NK-92 treated with Interleukin-12 subunit alpha and Interleukin-12 subunit beta, amount 100 ng/mL, for 24 hours (cell line): ENCODE results near the gene SLC25A48.
"Not testable (repeated sequence)": the region's sequence is repeated elsewhere in the genome, so short reads cannot be mapped to it uniquely, and the experiment has no call there.

Experiments
- DNase-seq: peaks from one replicate; lab custom pipeline; 2025; lab: John Stamatoyannopoulos, UW

SLC25A48 gene

GRCh38 chr5:135857630-135858311 is 23.3 kb downstream of the SLC25A48 start:
- DNase-seq = no peak

- DNase-seq = not testable (repeated sequence)
Measured at GRCh38 chr5:135859186-135859585, 24.7 kb downstream of the SLC25A48 start.

DNA sequence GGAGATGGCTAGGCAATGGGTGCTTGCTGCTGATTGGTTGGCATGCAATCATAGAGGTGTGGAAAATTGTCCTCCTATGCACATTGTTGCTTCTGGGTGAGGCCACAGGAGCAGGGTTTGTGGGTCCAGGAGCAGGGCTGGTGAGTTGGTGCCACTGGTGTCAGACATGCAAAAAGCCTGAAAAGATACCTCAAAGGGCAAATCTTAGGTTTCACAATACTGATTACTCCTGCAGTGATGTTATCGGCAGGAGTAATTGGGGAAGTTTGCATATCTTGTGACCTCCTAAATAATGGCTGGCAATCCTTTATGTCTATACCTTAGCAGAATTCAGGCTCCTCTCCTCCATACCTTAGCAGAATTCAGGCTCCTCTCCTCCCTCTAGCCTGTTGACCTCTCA is 25.2 kb downstream of the SLC25A48 start:
- no peak for DNase-seq

GRCh38 chr5:135861641-135862040 is 27.2 kb downstream of the SLC25A48 start:
- DNase-seq = no peak

DNA sequence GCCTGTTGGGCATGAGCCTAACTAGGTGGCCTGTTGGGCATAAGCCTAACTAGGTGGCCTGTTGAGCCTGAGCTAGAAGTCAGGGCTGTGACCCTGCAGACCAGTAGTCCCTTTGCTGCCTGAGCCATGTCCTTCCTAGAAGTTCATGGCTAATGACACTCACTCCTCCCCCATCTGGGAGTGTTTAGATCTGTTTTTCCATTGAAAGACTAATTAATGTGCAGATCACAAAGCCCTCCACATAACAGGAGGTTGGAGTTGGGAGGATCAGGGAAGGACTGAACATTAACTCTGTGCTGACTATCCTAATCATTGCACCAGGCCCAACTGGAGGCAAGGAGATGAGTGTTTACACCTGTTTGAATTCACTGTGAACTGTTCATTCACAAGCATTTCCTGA is 27.6 kb downstream of the SLC25A48 start:
- no peak for DNase-seq

DNA sequence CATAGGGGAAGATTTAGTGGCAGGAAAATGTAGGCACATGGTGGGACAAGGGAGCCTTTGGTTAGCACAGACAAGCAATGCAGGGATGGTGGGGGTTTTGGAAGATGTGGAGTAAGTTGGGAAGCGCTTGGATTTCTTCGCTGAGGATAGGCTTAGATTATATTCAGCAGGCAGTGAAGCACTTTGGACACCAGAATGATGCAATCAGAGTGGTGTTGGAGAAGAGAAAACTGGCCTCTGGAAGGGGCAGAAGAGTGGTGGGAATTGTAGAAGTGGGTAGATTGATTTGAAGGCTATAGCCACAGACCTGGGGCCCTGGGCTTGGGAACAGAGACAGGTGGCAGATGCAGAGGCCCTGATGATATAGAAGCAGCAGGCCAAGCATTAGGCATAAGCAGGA is 28.3 kb downstream of the SLC25A48 start:
- no peak for DNase-seq

DNA sequence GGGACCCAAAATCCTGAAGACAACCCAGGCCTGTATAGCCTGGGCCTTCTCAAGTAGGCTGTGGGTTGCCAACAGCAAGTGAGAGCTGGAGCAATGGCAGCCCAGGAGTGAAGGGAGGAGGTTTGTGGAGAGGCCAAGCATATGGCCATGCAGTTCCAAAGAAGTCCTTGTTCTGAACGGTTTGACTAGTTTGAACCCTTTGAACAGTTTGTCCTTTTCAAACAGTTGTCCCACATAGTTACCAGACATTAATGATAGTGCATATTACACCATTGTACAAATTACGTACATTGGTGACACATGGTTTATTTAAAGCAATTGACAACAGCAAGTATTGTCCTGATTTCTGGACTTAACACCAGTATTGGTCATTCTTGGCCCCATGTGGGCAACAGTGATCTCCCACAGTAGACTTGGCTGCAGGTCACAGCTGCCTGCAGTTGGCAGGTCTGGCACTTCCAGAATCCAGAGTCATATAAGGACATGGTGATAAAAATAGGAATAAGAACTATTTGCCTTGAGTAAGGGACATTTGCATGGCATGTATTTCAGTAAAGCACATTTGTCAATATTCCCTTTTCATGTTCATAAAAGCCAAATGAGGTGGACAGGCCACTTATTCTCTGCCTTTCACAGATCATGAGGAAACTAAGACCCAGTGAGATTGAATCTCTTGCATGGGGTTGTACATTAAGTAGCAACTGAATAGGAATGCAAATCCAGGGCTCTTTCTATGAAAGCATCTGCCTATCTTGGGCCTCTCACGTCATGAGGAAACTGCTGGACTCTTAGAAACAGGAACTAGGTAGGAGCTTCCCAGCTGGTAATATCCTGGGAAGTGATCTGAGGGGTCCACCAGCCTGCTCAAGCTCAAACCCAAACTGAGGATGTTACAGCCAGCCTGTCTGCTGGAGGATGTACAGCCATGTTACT is 30.3 kb downstream of the SLC25A48 start:
- no peak for DNase-seq

DNA sequence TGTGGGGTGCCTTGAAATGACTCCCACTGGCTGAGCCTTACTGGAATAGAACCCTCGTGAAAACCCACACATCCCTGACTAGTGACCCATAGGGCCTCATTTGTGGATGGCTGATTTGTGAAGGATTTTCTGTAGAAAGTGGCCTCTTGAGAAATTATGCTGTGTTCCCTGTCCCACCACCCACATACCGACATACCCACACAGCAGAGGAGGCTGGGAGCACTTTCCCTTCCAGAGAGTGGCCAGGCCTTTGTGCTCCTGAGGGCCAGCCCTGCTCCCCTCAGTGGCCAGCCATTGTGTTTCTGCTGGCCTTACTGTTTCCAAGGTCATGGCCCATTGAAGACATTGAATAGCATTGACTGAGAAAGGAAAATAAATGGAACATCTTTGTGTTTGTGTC is 31.6 kb downstream of the SLC25A48 start:
- DNase-seq = no peak

GRCh38 chr5:135867599-135867998 is 33.1 kb downstream of the SLC25A48 start:
- no peak for DNase-seq

GRCh38 chr5:135868681-135869080 is 34.2 kb downstream of the SLC25A48 start:
- DNase-seq = no peak

DNA sequence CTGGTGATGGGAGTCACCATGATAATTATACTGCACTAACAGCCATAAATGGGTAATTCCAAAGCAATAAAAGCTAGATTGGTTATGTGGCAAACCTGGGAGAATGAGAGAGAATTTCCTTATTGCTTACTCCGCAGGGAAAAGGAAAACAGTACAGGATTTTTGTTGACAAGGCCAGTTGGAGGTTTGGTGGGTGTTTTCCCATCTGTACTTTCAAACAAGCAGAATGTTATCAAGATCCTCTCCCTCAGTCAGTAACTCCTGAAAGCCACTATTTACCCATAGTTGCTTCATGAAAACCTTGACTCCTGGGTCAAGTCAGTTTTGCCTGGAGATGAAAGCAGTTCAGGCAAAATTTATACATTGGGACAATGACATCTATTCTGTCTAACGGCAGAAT is 34.8 kb downstream of the SLC25A48 start:
- DNase-seq = no peak

DNA sequence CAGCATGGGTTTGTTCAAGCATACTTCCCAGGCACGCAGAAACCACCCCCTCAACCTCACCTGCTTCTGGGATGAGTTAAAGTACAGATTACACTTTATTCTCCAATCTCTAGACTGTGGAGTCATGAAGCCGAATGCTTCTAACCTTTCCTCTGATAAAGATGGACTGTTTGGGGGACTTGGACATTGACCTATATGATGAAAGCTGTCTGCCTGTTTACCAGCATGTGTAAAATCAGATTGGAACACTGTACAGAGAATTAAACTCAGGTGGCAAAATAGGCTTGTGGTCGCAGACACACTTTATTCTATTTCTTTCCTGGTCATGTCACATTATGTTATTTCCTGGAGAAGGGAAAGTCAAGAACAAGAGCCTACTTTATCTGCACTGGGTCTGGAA is 35.5 kb downstream of the SLC25A48 start:
- no peak for DNase-seq

DNA sequence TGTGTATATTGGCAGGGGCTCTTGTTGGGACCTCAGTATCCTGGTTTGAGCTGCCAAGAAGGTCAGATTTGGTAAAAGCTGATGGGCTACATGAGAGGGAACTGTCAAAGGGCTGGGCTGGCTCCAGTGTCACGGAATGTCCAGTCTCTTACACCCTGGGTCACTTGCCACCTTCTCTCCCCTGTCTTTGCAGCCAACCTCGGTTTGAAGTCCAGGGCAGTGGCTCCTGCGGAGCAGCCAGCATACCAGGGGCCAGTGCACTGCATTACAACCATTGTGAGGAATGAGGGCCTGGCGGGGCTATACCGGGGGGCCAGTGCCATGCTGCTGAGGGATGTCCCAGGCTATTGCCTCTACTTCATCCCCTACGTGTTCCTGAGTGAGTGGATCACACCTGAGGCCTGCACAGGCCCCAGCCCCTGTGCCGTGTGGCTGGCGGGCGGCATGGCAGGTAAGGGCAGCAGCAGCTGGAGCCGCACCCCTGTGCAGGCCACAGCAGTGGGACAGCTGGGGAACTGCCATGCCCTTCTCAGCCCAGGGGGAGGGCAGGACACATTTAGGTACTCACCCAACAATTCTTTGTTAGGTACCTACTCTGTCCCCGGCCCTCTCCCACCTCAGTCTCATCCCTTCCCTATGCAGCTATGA is 36.9 kb downstream of the SLC25A48 start:
- DNase-seq = no peak

DNA sequence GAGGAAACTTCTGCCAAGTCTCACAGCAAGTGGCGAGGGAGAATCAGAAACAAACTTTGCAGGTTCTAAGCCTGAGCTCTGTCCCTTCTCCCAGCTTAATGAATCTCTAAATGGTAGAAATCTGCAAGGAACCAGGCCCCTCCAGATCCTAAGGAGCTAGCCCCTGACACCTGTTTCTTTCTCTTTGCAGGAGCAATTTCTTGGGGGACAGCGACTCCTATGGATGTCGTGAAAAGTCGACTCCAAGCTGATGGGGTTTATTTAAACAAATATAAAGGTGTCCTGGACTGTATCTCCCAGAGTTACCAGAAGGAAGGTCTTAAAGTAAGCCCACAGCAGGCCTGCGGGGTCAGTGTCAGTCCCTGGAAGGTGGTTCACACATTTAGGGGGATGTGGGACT is 39.4 kb downstream of the SLC25A48 start:
- no peak for DNase-seq

- DNase-seq = no peak
Measured at GRCh38 chr5:135874461-135874860, 40.0 kb downstream of the SLC25A48 start.

- DNase-seq = no peak
Measured at GRCh38 chr5:135875567-135875966, 41.1 kb downstream of the SLC25A48 start.

- no peak for DNase-seq
Measured at GRCh38 chr5:135876146-135876545, 41.7 kb downstream of the SLC25A48 start.

DNA sequence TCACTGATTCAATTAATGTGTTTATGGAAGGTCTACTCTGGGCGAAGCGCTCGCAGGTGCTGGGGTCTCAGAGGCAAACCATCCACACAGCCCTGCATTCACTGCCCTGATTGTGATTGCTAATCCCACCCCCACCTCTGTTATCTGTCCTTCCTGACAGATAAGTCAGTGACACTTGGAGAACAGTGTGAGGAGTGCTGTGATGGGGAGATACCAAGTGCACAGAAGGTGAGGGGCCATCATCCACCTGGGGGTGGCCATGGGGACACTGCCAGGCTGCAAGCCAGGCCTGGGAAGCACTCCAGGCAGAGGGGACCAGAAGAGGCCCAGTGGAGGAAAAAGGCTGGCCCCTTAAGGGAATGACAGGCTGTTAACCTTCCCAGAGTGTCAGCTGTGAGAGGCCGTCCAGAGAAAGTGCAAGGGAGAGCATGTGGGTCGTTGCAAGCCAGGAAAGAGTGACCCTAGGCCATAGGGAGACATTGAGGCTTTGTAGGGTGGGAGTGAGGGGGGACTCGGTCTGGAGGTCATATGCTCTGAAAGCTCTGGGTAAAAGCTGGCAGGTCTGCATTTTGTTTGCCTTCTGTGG is 43.2 kb downstream of the SLC25A48 start:
- no peak for DNase-seq

DNA sequence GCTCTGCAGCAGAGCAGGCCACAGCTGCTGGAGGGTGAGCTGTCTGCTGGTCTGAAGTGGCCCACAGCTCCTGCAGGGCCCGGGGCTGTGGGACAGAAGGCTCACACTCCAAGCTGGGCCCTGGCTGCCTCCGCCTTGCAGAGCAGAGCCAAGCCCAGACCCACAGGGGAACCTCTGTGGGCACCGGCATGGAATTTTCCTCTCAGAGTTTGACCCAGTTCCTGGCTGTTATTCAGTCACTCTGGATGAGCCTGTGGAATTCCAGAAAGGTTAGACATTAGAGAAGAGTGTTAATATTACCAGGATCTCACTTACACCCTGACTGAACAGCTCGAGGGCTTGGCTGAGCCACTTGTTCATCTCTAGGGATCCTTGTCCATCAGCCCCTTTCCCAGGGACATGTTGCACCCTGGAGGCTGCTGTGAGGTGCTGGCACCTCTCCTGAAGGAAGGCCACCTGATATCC is 43.7 kb downstream of the SLC25A48 start:
- no peak for DNase-seq

- no peak for DNase-seq
Measured at GRCh38 chr5:135879591-135879990, 45.1 kb downstream of the SLC25A48 start.

DNA sequence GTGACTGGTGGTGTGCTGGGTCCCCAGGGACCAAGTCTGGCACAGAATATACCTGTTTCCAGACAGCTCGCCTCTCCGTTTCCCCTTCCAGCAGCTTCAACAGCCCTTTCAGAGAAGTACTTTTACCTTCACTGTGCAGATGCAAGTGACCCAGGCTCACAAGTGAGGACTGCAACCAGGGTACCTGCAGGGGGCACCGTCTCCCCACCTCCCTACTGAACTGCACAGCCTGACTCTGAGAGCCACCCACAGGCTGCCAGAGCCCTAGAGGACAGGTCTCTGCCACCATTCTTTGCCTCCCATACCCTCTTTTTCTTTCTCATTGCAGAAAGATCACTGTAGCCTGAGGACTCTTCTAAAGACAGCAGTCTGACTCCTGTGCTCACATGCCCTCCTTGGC is 45.8 kb downstream of the SLC25A48 start:
- no peak for DNase-seq

GRCh38 chr5:135880801-135881200 is 46.3 kb downstream of the SLC25A48 start:
- no peak for DNase-seq
